Measurements from ENCODE around the gene ADAM19.

DNA sequence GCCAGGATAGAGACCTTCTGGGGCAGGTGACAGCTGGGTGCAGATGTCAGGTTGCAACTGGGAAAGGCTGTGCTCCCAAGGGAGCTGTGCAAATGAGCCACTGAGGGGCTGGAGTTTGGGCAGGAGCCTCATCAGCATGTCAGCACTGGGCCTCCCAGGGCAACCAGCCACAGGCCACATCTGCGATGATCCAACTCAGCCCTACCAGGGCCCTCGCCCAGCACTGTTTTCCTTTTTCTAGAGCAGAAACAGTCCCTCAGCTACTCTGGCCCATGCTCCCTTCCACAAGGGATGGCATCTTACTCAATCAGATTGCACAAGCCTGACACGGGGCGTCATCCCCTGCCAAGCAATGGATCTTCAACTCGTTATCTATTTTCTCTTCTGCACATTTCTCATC, 90.8 kb downstream of the ADAM19 start:
- TF ChIP-seq GATA1 (IDR thresholded peaks at IDR 0.05; ENCODE audit: low read depth, low read length) (no peak), POLR2A (IDR thresholded peaks at IDR 0.05; ENCODE audit: low read length) (no peak)

Data from erythroblast (primary cell).